ENCODE measurements around the gene CCDC92B. TPM values are rescaled to one million over a fixed set of nuclear protein-coding genes. Genes with fewer than 3 reads are reported as not detected.
A peak's percentile ranks its signal among the peaks of the same experiment; 100 is the strongest.

CCDC92B gene
- total and polyA plus RNA-seq, 9 of the 15 experiments (the other 6 are each of a cell fraction or from before 2014, with no cell fraction given) = not detected

DNA sequence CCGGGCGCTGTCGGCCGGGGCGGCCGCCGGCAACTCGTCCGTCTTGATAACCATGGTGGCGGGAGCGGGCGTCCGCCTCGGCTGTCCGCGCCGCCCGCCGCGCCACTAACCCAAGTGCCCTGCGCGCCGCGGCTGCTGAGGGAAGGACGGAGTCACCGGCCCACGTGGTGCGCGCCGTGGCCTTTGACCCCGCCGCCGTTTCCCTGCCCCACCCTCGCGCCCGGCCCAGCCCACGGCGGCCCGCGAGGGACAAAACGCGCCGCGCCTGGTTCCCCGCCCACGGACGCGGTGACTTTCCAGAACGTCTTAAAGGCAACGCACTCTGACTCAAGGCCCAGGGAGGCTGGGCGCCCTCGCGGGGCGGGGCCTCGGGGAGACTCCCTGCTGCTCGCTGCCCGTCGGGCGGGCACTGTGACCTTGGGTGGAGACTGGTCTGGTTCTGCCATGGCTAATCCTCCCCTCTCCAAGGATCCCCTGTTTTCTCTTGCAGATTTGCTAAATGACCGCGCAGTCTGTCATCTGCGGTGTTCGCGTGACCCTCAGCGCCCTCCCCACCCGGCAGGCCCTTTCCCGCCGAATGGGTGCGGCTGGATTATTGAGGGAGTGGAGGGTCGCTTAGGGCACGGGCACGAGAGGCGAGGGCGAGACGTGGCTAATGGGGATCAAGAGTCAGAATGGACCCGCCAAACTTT, 37.7 kb downstream of the CCDC92B start, which contains the start of gene CLUH (continued):
- peak; percentile 89 for TF ChIP-seq TFAP4 (CRISPR knock-in tag; IDR thresholded peaks at IDR 0.05; ENCODE audit: borderline replicate concordance)
- TF ChIP-seq POLR3G (IDR thresholded peaks at IDR 0.05; ENCODE audit: extremely low read depth, insufficient read length, insufficient replicate concordance) = no peak
- peak; percentile 93 for TF ChIP-seq KLF16 (IDR thresholded peaks at IDR 0.05)
- no peak for TF ChIP-seq ZSCAN32 (CRISPR knock-in tag; IDR thresholded peaks at IDR 0.05)
- TF ChIP-seq ZNF175 (CRISPR knock-in tag; IDR thresholded peaks at IDR 0.05; ENCODE audit: low read depth) = 0 out of 2 replicates have a peak, but pooled peaks have one; percentile 33
- TF ChIP-seq FOXK1 (CRISPR knock-in tag; IDR thresholded peaks at IDR 0.05; ENCODE audit: borderline replicate concordance) = 0 out of 2 replicates have a peak, but pooled peaks have one; percentile 26
- peak; percentile 92 for TF ChIP-seq ARID4B (CRISPR knock-in tag; IDR thresholded peaks at IDR 0.05)
- no peak for TF ChIP-seq TRIM28 (IDR thresholded peaks at IDR 0.05)
- TF ChIP-seq MIER1 (IDR thresholded peaks at IDR 0.05; ENCODE audit: low read depth) = no peak
- TF ChIP-seq HDAC1 (IDR thresholded peaks at IDR 0.05) = peak in 1 of 2 experiments; percentile 64; a peak in 1 of 4 replicates
- TF ChIP-seq NEUROD1 (IDR thresholded peaks at IDR 0.05; ENCODE audit: borderline replicate concordance, low read depth, low read length, partially characterized antibody) = peak; percentile 93
- TF ChIP-seq REST (IDR thresholded peaks at IDR 0.05; ENCODE audit: borderline replicate concordance) = peak; percentile 65
- 0 out of 2 replicates have a peak, but pooled peaks have one; percentile 71 for TF ChIP-seq REST (CRISPR knock-in tag; IDR thresholded peaks at IDR 0.05; ENCODE audit: low read depth)
